ENCODE results near the gene TBX15. TPM values are rescaled to one million over a fixed set of nuclear protein-coding genes. Genes with fewer than 3 reads are reported as not detected.

The TBX15 gene
- total RNA-seq, 1 donor from 2014 or later, result 0.07 TPM

DNA sequence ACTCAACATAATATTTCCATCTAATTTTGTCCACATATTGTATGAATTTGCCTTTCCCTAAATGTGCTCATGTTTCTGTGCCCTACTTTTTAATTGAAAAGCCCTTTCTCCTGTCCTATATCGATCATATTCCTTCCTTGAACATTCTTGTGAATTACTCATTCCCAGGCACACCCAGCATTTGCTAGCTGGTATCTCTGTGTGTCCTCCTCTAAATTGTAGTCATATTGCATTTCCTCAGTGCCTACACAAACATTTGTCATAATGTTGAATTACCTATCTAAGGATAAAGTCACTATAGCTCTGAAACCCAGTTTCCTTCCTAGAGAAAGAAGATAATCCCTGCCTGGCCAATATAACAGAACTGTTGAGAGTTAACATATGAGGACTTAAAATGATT, 39.6 kb upstream of the TBX15 start:
- no peak for DNase-seq (ENCODE audit: low read depth)
- peaks cover 5% of the 10 kb centered on the region for H3K4me1 Mint-ChIP-seq (ENCODE audit: low read depth, unreplicated experiment)
- H3K36me3 Mint-ChIP-seq (ENCODE audit: low read depth, unreplicated experiment), result peaks cover 5% of the 10 kb centered on the region
- no peaks in the 10 kb centered on the region for H3K27me3 ChIP-seq (ENCODE audit: insufficient read depth, low read length)
- H2AFZ ChIP-seq (ENCODE audit: low read depth, low read length), result no peak overlapping the region
- H3K4me1 ChIP-seq (ENCODE audit: insufficient read depth, low read length), result no peaks in the 10 kb centered on the region
- FAIRE-seq, result peak; percentile 5
- no peaks in the 10 kb centered on the region for H3K36me3 ChIP-seq (ENCODE audit: insufficient read depth, low read length)
- peaks cover 3% of the 10 kb centered on the region for H3K9me3 Mint-ChIP-seq (ENCODE audit: unreplicated experiment)
- no peaks in the 10 kb centered on the region for H4K20me1 ChIP-seq (ENCODE audit: insufficient read depth, low read length)
- no peak for TF ChIP-seq EZH2 (IDR thresholded peaks at IDR 0.05; ENCODE audit: insufficient read depth, low read length)
- TF ChIP-seq, protein P1, sequence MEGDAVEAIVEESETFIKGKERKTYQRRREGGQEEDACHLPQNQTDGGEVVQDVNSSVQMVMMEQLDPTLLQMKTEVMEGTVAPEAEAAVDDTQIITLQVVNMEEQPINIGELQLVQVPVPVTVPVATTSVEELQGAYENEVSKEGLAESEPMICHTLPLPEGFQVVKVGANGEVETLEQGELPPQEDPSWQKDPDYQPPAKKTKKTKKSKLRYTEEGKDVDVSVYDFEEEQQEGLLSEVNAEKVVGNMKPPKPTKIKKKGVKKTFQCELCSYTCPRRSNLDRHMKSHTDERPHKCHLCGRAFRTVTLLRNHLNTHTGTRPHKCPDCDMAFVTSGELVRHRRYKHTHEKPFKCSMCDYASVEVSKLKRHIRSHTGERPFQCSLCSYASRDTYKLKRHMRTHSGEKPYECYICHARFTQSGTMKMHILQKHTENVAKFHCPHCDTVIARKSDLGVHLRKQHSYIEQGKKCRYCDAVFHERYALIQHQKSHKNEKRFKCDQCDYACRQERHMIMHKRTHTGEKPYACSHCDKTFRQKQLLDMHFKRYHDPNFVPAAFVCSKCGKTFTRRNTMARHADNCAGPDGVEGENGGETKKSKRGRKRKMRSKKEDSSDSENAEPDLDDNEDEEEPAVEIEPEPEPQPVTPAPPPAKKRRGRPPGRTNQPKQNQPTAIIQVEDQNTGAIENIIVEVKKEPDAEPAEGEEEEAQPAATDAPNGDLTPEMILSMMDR (IDR thresholded peaks at IDR 0.05; ENCODE audit: insufficient read depth, low read depth, low read length), result no peak
- no peak overlapping the region for H3K9ac ChIP-seq (ENCODE audit: low read length)
- no peaks in the 10 kb centered on the region for H3K27me3 Mint-ChIP-seq (ENCODE audit: low read depth, unreplicated experiment)
- no peaks in the 10 kb centered on the region for H3K9me3 ChIP-seq (ENCODE audit: insufficient read depth, low read depth, low read length)
- H3K27ac Mint-ChIP-seq (ENCODE audit: unreplicated experiment), result no peak overlapping the region
- no peak overlapping the region for H3K4me2 ChIP-seq (ENCODE audit: low read length)
- H3K4me3 Mint-ChIP-seq (ENCODE audit: unreplicated experiment), result no peak overlapping the region
- H3K4me3 ChIP-seq (ENCODE audit: insufficient read depth, low read depth, low read length), result no peak overlapping the region
- H3K27ac ChIP-seq (ENCODE audit: low read depth, low read length), result no peak overlapping the region
- H3K79me2 ChIP-seq (ENCODE audit: insufficient read depth, low read length), result no peaks in the 10 kb centered on the region

DNA sequence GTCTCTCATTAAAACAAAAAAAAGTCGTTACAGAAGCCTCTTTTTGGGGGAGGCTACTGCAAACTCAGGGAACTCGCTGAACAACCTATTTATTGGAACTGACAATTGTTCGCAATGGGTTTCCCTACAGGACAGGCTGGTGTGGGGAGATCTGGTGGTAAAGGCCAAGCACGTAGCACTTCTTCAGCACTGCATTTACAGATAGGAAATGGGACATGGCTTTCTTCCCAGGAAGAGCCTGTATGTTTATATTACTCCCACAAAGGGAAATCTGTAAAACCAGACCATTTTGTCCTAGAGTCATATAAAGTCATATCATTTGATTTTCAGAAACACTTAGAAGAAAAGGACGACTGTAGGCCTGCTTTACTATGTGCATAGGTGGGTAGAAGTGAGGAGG, 38.8 kb upstream of the TBX15 start:
- Histone ChIP-seq H3K4me1 (ENCODE audit: insufficient read depth, low read length) (no peaks in the 10 kb centered on the region), H3K9me3 (ENCODE audit: insufficient read depth, low read depth, low read length) (no peaks in the 10 kb centered on the region), H3K36me3 (ENCODE audit: insufficient read depth, low read length) (no peaks in the 10 kb centered on the region), H2AFZ (ENCODE audit: low read depth, low read length) (no peak overlapping the region), H3K9ac (ENCODE audit: low read length) (no peak overlapping the region), H3K4me3 (ENCODE audit: insufficient read depth, low read depth, low read length) (no peak overlapping the region), H3K27ac (ENCODE audit: low read depth, low read length) (no peak overlapping the region), H3K4me2 (ENCODE audit: low read length) (no peak overlapping the region), H3K79me2 (ENCODE audit: insufficient read depth, low read length) (no peaks in the 10 kb centered on the region), H4K20me1 (ENCODE audit: insufficient read depth, low read length) (no peaks in the 10 kb centered on the region), H3K27me3 (ENCODE audit: insufficient read depth, low read length) (no peaks in the 10 kb centered on the region)
- Mint-ChIP-seq H3K27ac (ENCODE audit: unreplicated experiment) (no peak overlapping the region), H3K27me3 (ENCODE audit: low read depth, unreplicated experiment) (no peaks in the 10 kb centered on the region), H3K4me1 (ENCODE audit: low read depth, unreplicated experiment) (peaks cover 5% of the 10 kb centered on the region), H3K4me3 (ENCODE audit: unreplicated experiment) (no peak overlapping the region), H3K36me3 (ENCODE audit: low read depth, unreplicated experiment) (peaks cover 5% of the 10 kb centered on the region), H3K9me3 (ENCODE audit: unreplicated experiment) (peaks cover 4% of the 10 kb centered on the region)
- DNase-seq (ENCODE audit: low read depth) (no peak), FAIRE-seq (no peak)
- TF ChIP-seq, protein P1 (IDR thresholded peaks at IDR 0.05; ENCODE audit: insufficient read depth, low read depth, low read length), result no peak
- TF ChIP-seq EZH2 (IDR thresholded peaks at IDR 0.05; ENCODE audit: insufficient read depth, low read length), result no peak

DNA sequence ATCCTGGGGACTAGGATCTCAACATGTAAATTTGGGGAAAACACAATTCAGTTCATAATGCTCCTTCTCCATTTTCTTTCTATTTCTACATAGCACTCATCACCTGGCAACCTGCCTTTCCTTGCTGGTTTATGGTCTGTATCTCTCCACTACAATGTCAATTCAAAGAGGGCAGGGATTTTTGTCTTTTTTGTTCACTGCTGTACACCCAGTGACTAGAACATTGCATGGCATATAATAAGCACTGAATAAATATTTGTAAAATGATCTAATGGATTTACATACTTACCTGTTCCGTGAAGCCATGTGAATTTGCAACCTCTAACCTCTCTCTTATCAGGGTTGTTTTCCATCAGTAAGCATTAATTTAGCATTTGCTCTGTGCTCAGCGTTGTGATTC, 27.4 kb upstream of the TBX15 start:
- no peaks in the 10 kb centered on the region for H3K9me3 ChIP-seq (ENCODE audit: insufficient read depth, low read depth, low read length)

More for the DNA sequence above, 27.4 kb upstream of the TBX15 start:
- Mint-ChIP-seq H3K4me1 (ENCODE audit: low read depth, unreplicated experiment) (peaks cover 20% of the 10 kb centered on the region), H3K4me3 (ENCODE audit: unreplicated experiment) (no peak overlapping the region), H3K36me3 (ENCODE audit: low read depth, unreplicated experiment) (peaks cover 9% of the 10 kb centered on the region), H3K27me3 (ENCODE audit: low read depth, unreplicated experiment) (no peaks in the 10 kb centered on the region), H3K9me3 (ENCODE audit: unreplicated experiment) (peaks cover 2% of the 10 kb centered on the region), H3K27ac (ENCODE audit: unreplicated experiment) (no peak overlapping the region)
- H3K4me2 ChIP-seq (ENCODE audit: low read length), result no peak overlapping the region
- H4K20me1 ChIP-seq (ENCODE audit: insufficient read depth, low read length), result no peaks in the 10 kb centered on the region
- H3K27me3 ChIP-seq (ENCODE audit: insufficient read depth, low read length), result no peaks in the 10 kb centered on the region
- H3K9ac ChIP-seq (ENCODE audit: low read length), result no peak overlapping the region
- no peaks in the 10 kb centered on the region for H3K79me2 ChIP-seq (ENCODE audit: insufficient read depth, low read length)
- no peak for DNase-seq (ENCODE audit: low read depth)
- no peaks in the 10 kb centered on the region for H3K36me3 ChIP-seq (ENCODE audit: insufficient read depth, low read length)
- TF ChIP-seq, protein P1 (IDR thresholded peaks at IDR 0.05; ENCODE audit: insufficient read depth, low read depth, low read length), result no peak
- TF ChIP-seq EZH2 (IDR thresholded peaks at IDR 0.05; ENCODE audit: insufficient read depth, low read length), result no peak
- H2AFZ ChIP-seq (ENCODE audit: low read depth, low read length), result no peak overlapping the region
- H3K4me3 ChIP-seq (ENCODE audit: insufficient read depth, low read depth, low read length), result no peak overlapping the region
- no peaks in the 10 kb centered on the region for H3K4me1 ChIP-seq (ENCODE audit: insufficient read depth, low read length)
- H3K27ac ChIP-seq (ENCODE audit: low read depth, low read length), result no peak overlapping the region
- no peak for FAIRE-seq

All from astrocyte (in vitro differentiated cells and primary cell).